ENCODE data around the gene FANCE.

Gene FANCE

GRCh38 chr6:35486005-35486925 is 34.1 kb downstream of the FANCE start:
- peak; percentile 91 for DNase-seq

- no peak for DNase-seq
Observed at GRCh38 chr6:35487658-35488516, 35.7 kb downstream of the FANCE start.

- no peak for DNase-seq
Observed at GRCh38 chr6:35488517-35488862, 36.4 kb downstream of the FANCE start.

- DNase-seq: no peak
Observed at GRCh38 chr6:35489066-35489465, 36.9 kb downstream of the FANCE start.

- no peak for DNase-seq
Observed at GRCh38 chr6:35489995-35490791, 38.1 kb downstream of the FANCE start.

GRCh38 chr6:35490821-35491557 is 38.9 kb downstream of the FANCE start:
- DNase-seq: no peak

- no peak for DNase-seq
Observed at GRCh38 chr6:35491558-35492257, 39.6 kb downstream of the FANCE start.

DNA sequence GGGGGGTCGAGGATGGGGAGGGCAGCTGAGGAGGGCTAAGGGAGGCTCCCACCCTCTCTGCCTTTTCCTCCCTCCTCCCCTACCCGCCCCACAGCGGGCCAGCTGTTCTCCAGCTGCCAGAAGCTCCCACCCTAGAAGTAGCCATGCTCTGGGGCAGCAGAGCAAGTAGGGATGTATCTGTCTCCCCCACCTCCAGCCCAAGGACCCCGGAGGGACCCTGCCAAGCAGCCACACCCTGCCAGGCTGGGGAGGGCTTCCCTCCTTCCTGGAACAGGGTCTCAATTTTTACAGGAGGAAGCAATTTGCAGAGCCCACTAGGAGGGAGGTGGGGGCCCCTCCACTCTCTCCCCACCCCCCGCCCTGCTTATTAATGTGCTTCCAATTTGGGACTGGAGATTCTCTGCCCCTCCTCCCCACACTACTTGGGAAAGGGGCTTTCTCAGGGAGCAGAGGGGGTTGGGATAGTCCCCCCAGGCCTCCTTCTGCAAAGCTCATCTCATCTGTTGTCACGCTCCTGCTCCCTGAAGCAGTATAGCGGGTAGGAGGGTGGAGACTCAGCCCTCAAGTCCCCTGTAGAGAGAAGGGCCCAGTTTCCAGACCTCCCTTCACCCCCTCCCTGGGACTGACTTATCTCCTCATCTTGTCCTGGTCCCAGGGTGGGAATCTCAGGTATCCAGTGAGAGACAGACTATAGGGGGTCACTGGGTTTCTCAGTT is 40.3 kb downstream of the FANCE start:
- DNase-seq: no peak

DNA sequence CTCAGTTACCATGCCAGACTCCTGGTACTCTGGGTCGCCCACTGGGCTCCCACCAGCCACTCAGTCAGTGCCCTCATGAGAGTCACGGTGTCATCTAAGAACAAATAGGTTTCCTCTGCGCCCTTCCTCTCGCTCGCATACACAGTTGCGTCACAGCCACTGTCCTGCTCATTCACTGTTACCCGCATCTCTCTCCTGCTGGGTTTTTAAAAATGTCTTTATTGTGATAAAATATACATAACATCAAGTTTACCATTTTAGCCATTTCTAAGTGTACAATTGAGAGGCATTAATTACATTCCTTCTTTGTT is 40.8 kb downstream of the FANCE start:
- DNase-seq: no peak

GRCh38 chr6:35493307-35493983 is 41.3 kb downstream of the FANCE start:
- no peak for DNase-seq

- DNase-seq: no peak
Observed at GRCh38 chr6:35494161-35494563, 42.0 kb downstream of the FANCE start.

GRCh38 chr6:35495258-35496035 is 43.3 kb downstream of the FANCE start:
- no peak for DNase-seq

- no peak for DNase-seq
Observed at GRCh38 chr6:35496036-35496840, 44.1 kb downstream of the FANCE start.

- DNase-seq: no peak
Observed at GRCh38 chr6:35496841-35497570, 44.9 kb downstream of the FANCE start, which contains the start of gene TEAD3. TSS of gene TEAD3 (minus strand) at chr6:35497079.

DNA sequence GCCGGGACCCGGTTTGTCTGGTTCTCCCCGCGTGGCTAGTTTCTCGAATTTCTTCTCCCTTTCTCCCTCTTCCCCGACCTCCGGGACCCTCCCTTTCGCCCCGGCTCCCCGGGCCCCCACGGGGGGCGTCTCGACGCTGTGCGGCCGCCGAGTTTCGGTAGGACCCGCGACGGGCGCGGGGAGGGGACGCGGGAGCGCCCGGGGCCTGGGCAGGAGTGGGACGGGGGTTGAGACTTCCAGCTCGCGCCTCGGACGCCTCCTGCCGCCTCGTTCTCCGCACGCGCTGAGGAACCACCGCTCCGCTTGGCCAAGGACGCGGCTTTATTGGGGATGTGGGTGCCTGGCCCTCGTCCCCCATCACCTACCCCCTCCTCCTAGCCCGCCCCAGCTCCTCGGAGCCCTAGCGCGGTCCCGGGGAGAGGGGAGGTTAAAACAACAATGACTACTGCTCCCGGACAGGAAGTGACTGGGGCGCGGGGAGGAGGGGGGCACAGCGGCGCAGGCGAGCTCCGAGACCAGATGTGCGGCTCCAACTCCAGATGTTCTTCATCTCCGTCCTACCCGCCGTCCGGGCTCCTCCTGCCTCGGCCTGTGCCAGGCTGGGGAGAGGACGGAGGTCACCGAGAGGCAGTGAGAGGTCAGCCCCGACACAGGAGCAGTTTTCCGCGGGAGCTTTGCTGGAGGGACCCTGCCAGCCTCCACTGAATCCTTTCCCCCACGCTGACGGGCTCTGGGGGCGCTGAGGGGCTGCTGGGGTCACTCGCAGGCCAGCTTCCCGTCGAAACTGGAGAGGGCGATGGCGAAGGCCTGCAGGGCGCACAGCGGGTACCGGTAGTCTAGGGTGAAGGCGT is 45.7 kb downstream of the FANCE start:
- no peak for DNase-seq

GRCh38 chr6:35498422-35499067 is 46.4 kb downstream of the FANCE start:
- DNase-seq: no peak

DNA sequence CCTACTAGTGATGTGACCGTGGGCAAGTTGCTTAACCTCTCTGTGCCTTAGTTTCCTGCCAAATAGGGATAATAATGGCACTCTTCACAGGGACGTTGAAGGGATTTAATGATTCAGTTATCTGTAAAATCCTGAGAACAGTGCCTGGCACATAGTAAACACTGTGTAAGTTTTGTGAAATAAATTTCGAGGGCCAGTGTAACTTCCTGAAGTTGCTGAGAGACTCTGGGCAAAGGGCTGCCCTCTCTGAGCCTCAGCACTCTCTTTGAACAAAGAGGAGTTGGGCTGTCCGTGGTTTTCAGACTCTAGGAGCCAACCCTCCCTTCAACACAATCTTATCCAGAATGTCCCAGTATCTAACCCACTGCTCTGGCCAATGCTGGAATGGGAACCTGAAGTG is 47.2 kb downstream of the FANCE start:
- no peak for DNase-seq

Measured in DMS79 treated with DMSO at 0.1 percent for 48 hours (cell line).